ENCODE results near the gene RCBTB2.

RCBTB2 gene

GRCh38 chr13:48528720-48529119 lies 4.2 kb downstream of the RCBTB2 start:
- no peak overlapping the region for H3K27ac ChIP-seq (ENCODE audit: low read depth, low read length)
- H3K79me2 ChIP-seq (ENCODE audit: control insufficient read depth, insufficient read depth, low read length, unreplicated experiment) = peaks cover 8% of the 10 kb centered on the region
- no peak overlapping the region for H2AFZ ChIP-seq (ENCODE audit: low read length, unreplicated experiment)
- no peaks in the 10 kb centered on the region for H3K36me3 ChIP-seq (ENCODE audit: insufficient read depth, low read length)
- no peak overlapping the region for H3K4me3 ChIP-seq (ENCODE audit: low read depth, low read length)
- H3K4me1 ChIP-seq (ENCODE audit: control insufficient read depth, insufficient read depth, low read length, unreplicated experiment) = peaks cover 11% of the 10 kb centered on the region
- H3K27me3 ChIP-seq (ENCODE audit: insufficient read depth, low read length) = no peaks in the 10 kb centered on the region

GRCh38 chr13:48527955-48528354 lies 4.9 kb downstream of the RCBTB2 start:
- Histone ChIP-seq H2AFZ (ENCODE audit: low read length, unreplicated experiment) (no peak overlapping the region), H3K4me1 (ENCODE audit: control insufficient read depth, insufficient read depth, low read length, unreplicated experiment) (peaks cover 7% of the 10 kb centered on the region), H3K27ac (ENCODE audit: low read depth, low read length) (no peak overlapping the region), H3K36me3 (ENCODE audit: insufficient read depth, low read length) (no peaks in the 10 kb centered on the region), H3K4me3 (ENCODE audit: low read depth, low read length) (no peak overlapping the region), H3K27me3 (ENCODE audit: insufficient read depth, low read length) (no peaks in the 10 kb centered on the region), H3K79me2 (ENCODE audit: control insufficient read depth, insufficient read depth, low read length, unreplicated experiment) (peaks cover 8% of the 10 kb centered on the region)

GRCh38 chr13:48526286-48526685 lies 6.6 kb downstream of the RCBTB2 start:
- Histone ChIP-seq H3K4me1 (ENCODE audit: control insufficient read depth, insufficient read depth, low read length, unreplicated experiment) (peaks cover 3% of the 10 kb centered on the region), H2AFZ (ENCODE audit: low read length, unreplicated experiment) (no peak overlapping the region), H3K4me3 (ENCODE audit: low read depth, low read length) (no peak overlapping the region), H3K79me2 (ENCODE audit: control insufficient read depth, insufficient read depth, low read length, unreplicated experiment) (peaks cover 4% of the 10 kb centered on the region), H3K27me3 (ENCODE audit: insufficient read depth, low read length) (no peaks in the 10 kb centered on the region), H3K36me3 (ENCODE audit: insufficient read depth, low read length) (no peaks in the 10 kb centered on the region), H3K27ac (ENCODE audit: low read depth, low read length) (no peak overlapping the region)

- Histone ChIP-seq H3K4me1 (ENCODE audit: control insufficient read depth, insufficient read depth, low read length, unreplicated experiment) (no peaks in the 10 kb centered on the region), H3K79me2 (ENCODE audit: control insufficient read depth, insufficient read depth, low read length, unreplicated experiment) (no peaks in the 10 kb centered on the region), H3K27me3 (ENCODE audit: insufficient read depth, low read length) (no peaks in the 10 kb centered on the region), H3K36me3 (ENCODE audit: insufficient read depth, low read length) (no peaks in the 10 kb centered on the region), H3K4me3 (ENCODE audit: low read depth, low read length) (no peak overlapping the region), H2AFZ (ENCODE audit: low read length, unreplicated experiment) (no peak overlapping the region), H3K27ac (ENCODE audit: low read depth, low read length) (no peak overlapping the region)
Measured at GRCh38 chr13:48518083-48518482, 14.8 kb downstream of the RCBTB2 start.

GRCh38 chr13:48515732-48516131 lies 17.1 kb downstream of the RCBTB2 start:
- H3K79me2 ChIP-seq (ENCODE audit: control insufficient read depth, insufficient read depth, low read length, unreplicated experiment) = no peaks in the 10 kb centered on the region
- H2AFZ ChIP-seq (ENCODE audit: low read length, unreplicated experiment) = no peak overlapping the region
- H3K4me1 ChIP-seq (ENCODE audit: control insufficient read depth, insufficient read depth, low read length, unreplicated experiment) = no peaks in the 10 kb centered on the region
- H3K4me3 ChIP-seq (ENCODE audit: low read depth, low read length) = no peak overlapping the region
- H3K27me3 ChIP-seq (ENCODE audit: insufficient read depth, low read length) = no peaks in the 10 kb centered on the region
- no peak overlapping the region for H3K27ac ChIP-seq (ENCODE audit: low read depth, low read length)
- no peaks in the 10 kb centered on the region for H3K36me3 ChIP-seq (ENCODE audit: insufficient read depth, low read length)

- no peaks in the 10 kb centered on the region for H3K4me1 ChIP-seq (ENCODE audit: control insufficient read depth, insufficient read depth, low read length, unreplicated experiment)
Measured at GRCh38 chr13:48514793-48515192, 18.1 kb downstream of the RCBTB2 start.

GRCh38 chr13:48511621-48512230 lies 21.2 kb downstream of the RCBTB2 start:
- H2AFZ ChIP-seq (ENCODE audit: low read length, unreplicated experiment) = no peak overlapping the region
- H3K4me1 ChIP-seq (ENCODE audit: control insufficient read depth, insufficient read depth, low read length, unreplicated experiment) = no peaks in the 10 kb centered on the region
- H3K27me3 ChIP-seq (ENCODE audit: insufficient read depth, low read length) = no peaks in the 10 kb centered on the region
- H3K36me3 ChIP-seq (ENCODE audit: insufficient read depth, low read length) = no peaks in the 10 kb centered on the region
- no peak overlapping the region for H3K27ac ChIP-seq (ENCODE audit: low read depth, low read length)
- H3K4me3 ChIP-seq (ENCODE audit: low read depth, low read length) = no peak overlapping the region
- H3K79me2 ChIP-seq (ENCODE audit: control insufficient read depth, insufficient read depth, low read length, unreplicated experiment) = no peaks in the 10 kb centered on the region

More at GRCh38 chr13:48514793-48515192, 18.1 kb downstream of the RCBTB2 start:
- Histone ChIP-seq H3K79me2 (ENCODE audit: control insufficient read depth, insufficient read depth, low read length, unreplicated experiment) (no peaks in the 10 kb centered on the region), H3K36me3 (ENCODE audit: insufficient read depth, low read length) (no peaks in the 10 kb centered on the region), H2AFZ (ENCODE audit: low read length, unreplicated experiment) (no peak overlapping the region), H3K27me3 (ENCODE audit: insufficient read depth, low read length) (no peaks in the 10 kb centered on the region), H3K27ac (ENCODE audit: low read depth, low read length) (no peak overlapping the region), H3K4me3 (ENCODE audit: low read depth, low read length) (no peak overlapping the region)

GRCh38 chr13:48510698-48511097 lies 22.2 kb downstream of the RCBTB2 start:
- no peaks in the 10 kb centered on the region for H3K36me3 ChIP-seq (ENCODE audit: insufficient read depth, low read length)
- no peak overlapping the region for H3K4me3 ChIP-seq (ENCODE audit: low read depth, low read length)
- no peaks in the 10 kb centered on the region for H3K79me2 ChIP-seq (ENCODE audit: control insufficient read depth, insufficient read depth, low read length, unreplicated experiment)
- no peaks in the 10 kb centered on the region for H3K27me3 ChIP-seq (ENCODE audit: insufficient read depth, low read length)
- H3K27ac ChIP-seq (ENCODE audit: low read depth, low read length) = no peak overlapping the region
- H3K4me1 ChIP-seq (ENCODE audit: control insufficient read depth, insufficient read depth, low read length, unreplicated experiment) = no peaks in the 10 kb centered on the region
- H2AFZ ChIP-seq (ENCODE audit: low read length, unreplicated experiment) = no peak overlapping the region

- H3K27ac ChIP-seq (ENCODE audit: low read depth, low read length) = no peak overlapping the region
- no peaks in the 10 kb centered on the region for H3K36me3 ChIP-seq (ENCODE audit: insufficient read depth, low read length)
- H3K4me1 ChIP-seq (ENCODE audit: control insufficient read depth, insufficient read depth, low read length, unreplicated experiment) = no peaks in the 10 kb centered on the region
- H2AFZ ChIP-seq (ENCODE audit: low read length, unreplicated experiment) = no peak overlapping the region
- H3K79me2 ChIP-seq (ENCODE audit: control insufficient read depth, insufficient read depth, low read length, unreplicated experiment) = no peaks in the 10 kb centered on the region
- H3K4me3 ChIP-seq (ENCODE audit: low read depth, low read length) = no peak overlapping the region
- H3K27me3 ChIP-seq (ENCODE audit: insufficient read depth, low read length) = no peaks in the 10 kb centered on the region
Measured at GRCh38 chr13:48508011-48508410, 24.9 kb downstream of the RCBTB2 start.

- no peaks in the 10 kb centered on the region for H3K27me3 ChIP-seq (ENCODE audit: insufficient read depth, low read length)
- H3K4me3 ChIP-seq (ENCODE audit: low read depth, low read length) = no peak overlapping the region
- no peak overlapping the region for H2AFZ ChIP-seq (ENCODE audit: low read length, unreplicated experiment)
- H3K36me3 ChIP-seq (ENCODE audit: insufficient read depth, low read length) = no peaks in the 10 kb centered on the region
- H3K27ac ChIP-seq (ENCODE audit: low read depth, low read length) = no peak overlapping the region
- no peaks in the 10 kb centered on the region for H3K4me1 ChIP-seq (ENCODE audit: control insufficient read depth, insufficient read depth, low read length, unreplicated experiment)
- H3K79me2 ChIP-seq (ENCODE audit: control insufficient read depth, insufficient read depth, low read length, unreplicated experiment) = no peaks in the 10 kb centered on the region
Measured at GRCh38 chr13:48507021-48507420, 25.9 kb downstream of the RCBTB2 start.

GRCh38 chr13:48506092-48506701 lies 26.7 kb downstream of the RCBTB2 start:
- Histone ChIP-seq H3K36me3 (ENCODE audit: insufficient read depth, low read length) (no peaks in the 10 kb centered on the region), H3K4me1 (ENCODE audit: control insufficient read depth, insufficient read depth, low read length, unreplicated experiment) (peaks cover under 1% of the 10 kb centered on the region), H3K79me2 (ENCODE audit: control insufficient read depth, insufficient read depth, low read length, unreplicated experiment) (no peaks in the 10 kb centered on the region), H3K27ac (ENCODE audit: low read depth, low read length) (no peak overlapping the region), H3K4me3 (ENCODE audit: low read depth, low read length) (no peak overlapping the region), H2AFZ (ENCODE audit: low read length, unreplicated experiment) (no peak overlapping the region), H3K27me3 (ENCODE audit: insufficient read depth, low read length) (no peaks in the 10 kb centered on the region)

Data from ACC112 (cell line).